HuH-7.5 (cell line): ENCODE measurements around the gene RBM4.
"Not testable (repeated sequence)": the region's sequence is repeated elsewhere in the genome, so short reads cannot be mapped to it uniquely, and the experiment has no call there.

Experiments used
- DNase-seq: peaks from one replicate; pipeline ENCODE4 v3.0.0; 2011; ENCODE audit warnings: low spot score

The RBM4 gene

GRCh38 chr11:66638177-66639065, at the start of gene RBM4:
Gene RBM4 (plus strand): TSS chr11:66638703. CDS start chr11:66639712, 1,009 bp downstream.
- DNase-seq: peak; percentile 98

GRCh38 chr11:66589315-66589714, 49.2 kb upstream of the RBM4 start:
- not testable (repeated sequence) for DNase-seq

- peak; percentile 61 for DNase-seq
Measured at GRCh38 chr11:66589996-66590675, 48.4 kb upstream of the RBM4 start.

- peak; percentile 86 for DNase-seq
Measured at GRCh38 chr11:66591175-66591574, 47.3 kb upstream of the RBM4 start.

- peak; percentile 100 for DNase-seq
Measured at GRCh38 chr11:66592457-66593302, 45.8 kb upstream of the RBM4 start, which contains the start of the genes CCDC87 and CCS. Gene CCDC87 (minus strand): TSS chr11:66593063. CDS start chr11:66593015, 48 bp downstream. Gene CCS (plus strand): TSS chr11:66593185. CDS start chr11:66593262, 77 bp downstream.

GRCh38 chr11:66593303-66593635, 45.2 kb upstream of the RBM4 start:
- no peak for DNase-seq

- peak; percentile 72 for DNase-seq
Measured at GRCh38 chr11:66593650-66594049, 44.9 kb upstream of the RBM4 start.

- peak; percentile 41 for DNase-seq
Measured at GRCh38 chr11:66595245-66595904, 43.1 kb upstream of the RBM4 start.

GRCh38 chr11:66598993-66599392, 39.5 kb upstream of the RBM4 start:
- no peak for DNase-seq

- no peak for DNase-seq
Measured at GRCh38 chr11:66600219-66600618, 38.3 kb upstream of the RBM4 start.

- DNase-seq: no peak
Measured at GRCh38 chr11:66600631-66601233, 37.8 kb upstream of the RBM4 start.

GRCh38 chr11:66603072-66603471, 35.4 kb upstream of the RBM4 start:
- no peak for DNase-seq

- no peak for DNase-seq
Measured at GRCh38 chr11:66604155-66604554, 34.3 kb upstream of the RBM4 start.

GRCh38 chr11:66606608-66607007, 31.9 kb upstream of the RBM4 start:
- not testable (repeated sequence) for DNase-seq

GRCh38 chr11:66607126-66607834, 31.2 kb upstream of the RBM4 start:
- peak; percentile 71 for DNase-seq

- no peak for DNase-seq
Measured at GRCh38 chr11:66609721-66610617, 28.5 kb upstream of the RBM4 start.

- DNase-seq: no peak
Measured at GRCh38 chr11:66612458-66612857, 26.0 kb upstream of the RBM4 start.

- no peak for DNase-seq
Measured at GRCh38 chr11:66614073-66614472, 24.4 kb upstream of the RBM4 start.

GRCh38 chr11:66616379-66617154, 21.9 kb upstream of the RBM4 start, which contains the start of gene RBM14:
Gene RBM14 (plus strand): TSS chr11:66616630. CDS start chr11:66616721, 91 bp downstream.
- peak; percentile 100 for DNase-seq
